ENCODE data around the gene MDK.

Gene MDK

DNA sequence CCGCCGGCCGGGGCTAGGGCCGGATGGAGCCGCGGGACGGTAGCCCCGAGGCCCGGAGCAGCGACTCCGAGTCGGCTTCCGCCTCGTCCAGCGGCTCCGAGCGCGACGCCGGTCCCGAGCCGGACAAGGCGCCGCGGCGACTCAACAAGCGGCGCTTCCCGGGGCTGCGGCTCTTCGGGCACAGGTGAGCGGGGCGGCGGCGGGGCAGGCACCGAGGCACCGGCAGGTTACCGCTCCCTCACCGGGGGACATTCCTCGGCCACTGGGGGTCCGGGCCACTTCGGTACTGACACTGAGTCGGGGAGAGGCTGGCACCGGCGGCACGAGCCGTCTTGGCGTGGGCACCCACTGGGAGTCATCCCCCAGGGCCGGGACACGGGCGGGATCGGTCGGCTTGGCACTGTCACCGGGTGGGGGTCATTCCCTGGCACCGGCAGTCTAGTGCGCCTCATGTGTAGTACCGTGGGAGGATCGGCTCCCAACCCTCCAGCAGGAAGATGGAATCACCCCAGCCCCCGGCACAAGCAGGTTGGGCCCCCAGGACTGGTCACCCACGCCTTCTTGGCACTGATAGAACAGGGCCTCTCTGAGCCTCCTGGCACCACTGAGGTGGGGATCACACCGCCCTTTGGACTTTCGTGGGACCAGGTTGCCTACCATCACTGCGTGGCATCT is 33.7 kb upstream of the MDK start:
- DNase-seq (ENCODE audit: low read depth) = no peak

DNA sequence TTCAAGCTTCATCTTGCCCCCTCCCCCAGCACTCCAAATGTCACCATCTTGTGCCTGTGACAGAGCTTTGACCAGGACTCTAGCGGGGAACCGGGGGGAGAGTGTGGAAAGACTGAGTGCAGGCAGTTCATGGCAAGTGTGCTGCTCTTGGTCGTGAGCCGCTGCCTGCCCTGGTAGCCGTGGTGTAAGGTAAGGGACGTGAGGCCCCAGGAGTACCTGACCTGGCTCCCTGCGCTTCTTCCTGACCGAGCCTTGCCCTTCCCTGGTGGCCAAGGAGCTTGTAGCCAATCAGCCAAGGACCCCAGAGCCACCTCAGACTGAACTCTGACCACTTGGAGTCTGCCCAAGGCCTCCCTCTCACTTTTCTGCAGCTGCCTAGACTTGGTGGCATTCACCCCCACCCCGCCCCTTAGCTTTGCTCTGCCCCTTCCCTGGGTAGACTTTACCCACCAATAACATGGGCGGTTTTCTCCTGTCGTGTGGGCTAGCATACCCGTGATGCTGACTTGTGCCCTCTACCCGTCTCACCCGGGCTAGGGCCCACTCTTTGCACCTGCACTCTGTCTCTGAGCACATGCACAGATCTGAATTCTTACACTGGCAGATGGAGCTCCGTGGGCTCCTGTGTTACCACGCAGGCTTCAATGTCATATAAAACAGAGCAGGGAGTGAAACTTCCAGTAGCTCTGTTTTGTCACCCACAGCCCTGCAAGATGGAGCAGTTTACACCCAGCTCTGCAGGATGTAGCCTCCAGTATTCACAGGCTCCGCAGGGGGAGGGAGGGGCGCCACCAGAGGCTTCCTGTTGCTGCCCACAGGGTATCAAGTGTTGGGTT is 32.7 kb upstream of the MDK start:
- DNase-seq (ENCODE audit: low read depth) = no peak

DNA sequence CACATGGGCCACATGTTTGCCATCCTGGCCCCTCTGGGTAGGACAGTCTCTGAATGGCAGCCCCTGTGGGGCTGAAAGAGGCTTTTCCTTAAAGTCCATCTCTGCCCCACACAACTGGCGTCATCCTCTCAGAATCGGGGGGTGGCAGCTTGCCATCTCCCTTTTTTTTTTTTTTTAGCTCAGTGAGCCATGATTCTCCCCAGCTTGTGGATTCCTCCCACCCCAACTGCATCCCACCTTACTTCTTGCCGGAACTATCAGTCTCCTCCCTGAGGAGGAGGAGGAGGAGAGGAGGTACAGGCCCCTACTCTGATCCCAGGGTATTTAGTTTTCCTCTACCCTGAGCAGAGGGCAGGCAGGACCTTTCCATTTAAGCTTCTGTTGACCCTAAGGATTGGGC is 30.8 kb upstream of the MDK start:
- DNase-seq (ENCODE audit: low read depth) = no peak

DNA sequence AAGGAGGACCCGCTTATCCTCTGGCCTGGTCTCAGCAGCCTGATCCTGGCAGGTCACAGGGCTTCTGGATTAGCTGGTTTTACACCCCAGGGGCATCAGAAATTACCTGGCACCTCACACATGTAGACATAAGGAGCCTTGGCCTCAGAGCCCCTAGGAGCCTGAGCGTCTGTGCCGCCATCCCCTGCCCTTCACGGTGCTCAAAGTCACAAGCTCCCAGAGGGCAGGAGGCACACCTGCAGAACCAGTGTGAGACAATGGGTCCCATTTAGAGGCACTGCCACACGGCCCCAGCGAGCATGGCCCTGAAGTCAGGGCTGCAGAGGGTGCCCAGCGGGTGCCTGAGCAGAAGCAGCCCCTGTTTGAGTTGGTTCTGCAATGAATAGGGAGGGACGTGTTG is 30.3 kb upstream of the MDK start:
- DNase-seq (ENCODE audit: low read depth) = no peak

DNA sequence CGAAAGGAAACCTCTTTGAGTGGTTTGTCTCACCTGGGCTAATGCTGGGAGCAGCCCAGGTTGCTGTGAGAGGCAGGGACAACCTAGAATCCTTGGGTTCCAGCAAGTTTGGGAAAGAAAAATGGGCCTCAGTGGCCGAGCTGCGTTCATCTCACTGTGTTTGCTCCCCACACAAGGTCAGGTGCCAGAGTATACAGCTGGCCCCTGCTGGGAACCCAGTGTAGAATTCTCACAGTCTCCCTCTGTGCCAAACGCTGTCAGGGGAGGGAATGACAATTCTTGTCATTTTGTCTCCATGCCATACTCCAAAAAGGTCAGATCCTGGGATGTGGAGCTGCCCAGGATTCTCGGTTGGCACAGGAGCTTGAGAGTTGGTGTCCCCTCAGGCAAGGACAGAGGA is 29.9 kb upstream of the MDK start:
- DNase-seq (ENCODE audit: low read depth) = no peak

DNA sequence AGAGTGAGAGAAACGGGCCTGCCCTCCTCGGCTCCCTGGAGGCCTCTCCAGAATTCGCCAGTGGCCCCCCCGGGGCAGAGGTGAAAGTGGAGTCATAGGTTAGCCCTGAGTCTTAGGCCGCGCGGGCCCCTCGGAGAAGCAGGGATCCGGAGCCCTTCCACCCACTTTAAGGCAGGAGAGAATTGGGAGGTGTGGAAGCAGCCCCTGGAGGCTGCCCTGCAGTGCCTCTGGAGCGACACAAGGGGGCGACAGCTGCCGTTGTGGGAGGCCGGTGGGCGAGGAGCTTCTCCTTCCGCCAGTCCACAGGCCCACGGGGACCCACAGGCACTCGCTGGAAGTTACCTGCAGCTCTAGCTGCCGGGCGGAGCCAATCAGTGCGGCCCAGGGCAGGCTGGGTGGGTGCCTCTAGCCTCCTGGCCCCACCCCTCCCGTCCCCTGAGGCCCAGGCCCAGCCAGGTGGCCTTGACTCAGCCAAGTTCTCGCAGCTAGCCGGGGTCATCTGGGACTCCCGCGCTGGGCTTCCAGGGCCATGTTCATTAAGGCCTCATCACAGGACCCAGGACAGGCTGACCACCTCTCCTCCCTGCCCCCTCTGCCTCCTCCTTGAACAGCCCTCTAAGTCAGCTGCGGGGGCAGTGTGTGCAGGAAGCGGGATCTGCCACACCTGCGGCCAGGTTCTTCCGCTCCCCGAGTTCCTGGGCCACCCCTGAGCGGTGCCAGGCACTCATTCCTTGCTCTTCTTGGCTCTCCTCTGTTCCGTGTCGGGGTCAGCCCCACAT is 29.2 kb upstream of the MDK start:
- no peak for DNase-seq (ENCODE audit: low read depth)

DNA sequence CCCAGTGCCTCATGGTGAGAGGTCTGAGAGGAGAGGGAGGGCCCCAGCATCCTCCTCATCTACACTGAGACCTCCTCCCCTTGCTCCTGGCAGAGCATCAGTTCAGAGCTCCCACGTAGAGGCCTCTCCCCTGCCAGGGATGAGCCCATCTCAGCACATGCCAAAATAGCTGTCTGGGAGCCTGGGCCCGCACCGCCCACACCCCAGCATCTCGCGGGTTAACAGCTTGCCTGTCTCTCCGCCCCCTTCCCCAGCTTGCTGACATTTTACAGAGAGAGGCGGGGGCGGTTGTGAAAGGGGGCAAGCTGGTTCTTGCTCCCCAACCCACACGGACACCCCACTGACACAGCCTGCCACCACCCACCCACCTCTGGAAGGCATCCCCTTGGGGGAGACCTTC is 27.8 kb upstream of the MDK start:
- DNase-seq (ENCODE audit: low read depth) = no peak

DNA sequence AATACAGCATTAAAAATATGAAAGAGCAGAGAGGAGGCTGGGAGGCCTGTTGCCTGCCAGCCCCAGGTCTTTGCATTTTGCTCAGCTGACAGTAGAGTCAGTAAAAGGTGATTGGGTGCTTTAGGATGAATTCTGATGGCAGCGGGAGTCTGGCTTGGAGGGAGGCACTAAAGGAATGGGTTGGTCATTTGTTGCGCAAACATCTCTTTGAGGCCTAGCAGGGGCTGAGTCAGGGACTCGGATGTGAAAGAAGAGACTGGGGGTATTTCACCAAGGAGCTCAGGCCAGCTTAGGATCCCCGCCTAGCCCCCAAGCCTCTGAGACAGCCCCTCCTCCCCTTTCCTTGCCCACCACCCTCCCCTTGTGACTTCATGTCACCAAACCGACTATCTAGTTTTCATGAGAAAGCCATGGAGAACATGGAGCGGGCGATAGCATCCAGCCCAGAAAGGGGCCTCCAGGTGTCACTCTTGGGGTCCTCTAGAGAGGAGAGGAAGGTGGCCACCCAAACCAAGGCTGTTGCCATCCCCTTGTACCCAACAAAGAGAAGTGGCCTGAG is 24.5 kb upstream of the MDK start:
- DNase-seq (ENCODE audit: low read depth) = no peak

DNA sequence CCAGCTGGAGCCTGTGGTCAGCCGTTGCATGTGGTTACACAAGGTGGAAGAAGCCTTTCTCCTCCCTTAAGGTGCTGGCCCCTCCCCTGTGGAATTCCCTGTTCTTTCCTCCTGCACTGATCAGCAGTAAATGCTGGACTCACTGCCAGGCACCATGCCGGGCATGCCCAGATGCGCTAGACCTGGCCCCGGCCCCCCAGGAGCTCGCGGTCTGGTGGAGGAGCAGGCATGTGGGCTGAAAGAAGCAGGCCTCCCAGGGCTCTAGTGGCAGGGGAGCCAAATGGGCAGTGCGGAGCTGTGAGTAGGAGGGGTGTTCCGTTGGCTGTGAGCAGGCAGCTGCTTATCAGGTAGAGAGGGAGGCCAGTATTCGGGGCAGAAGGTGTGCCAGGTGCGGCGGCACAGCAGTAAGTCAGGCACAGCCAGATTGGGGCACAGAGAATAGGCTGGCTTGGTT is 24.0 kb upstream of the MDK start:
- no peak for DNase-seq (ENCODE audit: low read depth)

DNA sequence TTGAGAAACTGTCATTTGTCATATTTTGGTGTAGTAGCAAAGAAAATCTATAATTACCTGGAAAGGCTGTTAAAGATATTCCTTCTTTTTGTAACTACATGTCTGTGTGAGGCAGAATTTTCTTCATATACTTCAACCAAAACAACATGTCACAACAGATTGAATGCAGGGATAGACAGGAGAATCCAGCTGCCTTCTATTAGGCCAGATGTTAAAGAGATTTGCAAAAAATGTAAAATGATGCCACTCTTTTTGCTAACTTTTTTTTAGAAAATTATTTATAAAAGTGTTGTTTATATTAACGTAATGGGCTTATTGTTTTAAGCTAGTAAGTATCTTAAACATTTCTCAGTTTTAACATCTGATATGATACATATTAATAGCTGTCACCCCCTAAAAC is 21.5 kb upstream of the MDK start:
- DNase-seq (ENCODE audit: low read depth) = no peak

DNA sequence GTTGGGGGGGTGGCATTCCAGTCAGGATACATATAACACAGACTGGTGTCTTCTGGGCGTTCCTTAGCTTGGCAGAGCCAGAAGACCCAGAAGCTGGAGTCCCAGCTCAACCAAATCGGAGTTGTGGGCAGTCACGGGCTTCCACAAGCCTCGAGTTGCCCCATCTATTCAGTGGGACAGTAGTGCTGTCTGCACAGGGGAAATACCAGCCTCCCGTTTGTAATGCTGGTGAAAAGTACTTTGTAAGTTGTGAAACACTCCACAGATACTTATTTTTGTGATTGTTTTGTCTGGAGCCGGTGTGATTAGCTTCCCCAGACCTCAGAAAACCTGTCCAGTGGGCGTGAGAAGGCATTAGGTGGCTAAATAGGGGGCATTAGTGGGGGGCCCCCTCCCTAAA is 20.6 kb upstream of the MDK start:
- no peak for DNase-seq (ENCODE audit: low read depth)

DNA sequence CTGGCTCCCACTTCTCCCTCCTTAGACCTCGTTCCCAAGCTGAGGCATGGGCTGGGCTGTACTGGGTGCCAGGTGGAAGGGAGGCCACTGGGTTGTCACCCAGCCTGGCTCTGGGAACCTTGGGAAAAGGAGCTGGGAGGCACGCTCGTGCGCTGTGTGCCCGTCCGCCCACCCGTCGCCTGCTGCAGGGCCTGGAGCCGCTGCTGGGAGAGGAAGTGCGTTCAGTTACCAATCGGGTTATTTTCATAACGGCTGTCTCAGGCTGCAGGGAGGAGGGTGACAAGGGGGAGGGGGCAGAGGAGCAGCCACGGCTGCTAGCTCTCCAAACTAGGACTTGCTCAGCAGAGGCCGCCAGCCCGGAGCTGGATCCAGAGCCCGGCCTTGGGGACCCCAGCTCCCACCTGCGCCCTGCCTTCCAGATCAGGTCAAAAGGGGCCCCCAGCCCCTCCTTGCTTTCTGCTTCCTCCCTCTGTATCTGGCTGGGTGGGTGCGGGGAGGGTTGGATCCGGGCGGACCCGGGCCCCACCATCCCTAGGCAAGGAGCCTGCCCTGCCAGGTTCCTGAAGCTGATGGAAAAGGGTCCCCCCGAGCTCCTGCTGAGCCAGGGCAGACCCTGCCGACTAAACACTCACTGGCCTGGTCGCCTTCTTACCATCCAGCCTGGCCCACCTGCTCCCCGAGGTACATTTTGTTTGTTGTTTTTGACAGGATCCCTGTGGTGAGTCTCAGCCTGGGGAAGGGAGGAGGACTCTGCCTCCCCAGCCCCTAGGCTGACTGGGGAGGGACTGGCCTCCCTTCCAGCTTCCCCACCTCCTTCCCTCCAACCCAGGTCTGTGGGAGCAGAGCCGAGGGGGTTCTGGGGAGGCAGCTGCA is 19.9 kb upstream of the MDK start:
- no peak for DNase-seq (ENCODE audit: low read depth)

DNA sequence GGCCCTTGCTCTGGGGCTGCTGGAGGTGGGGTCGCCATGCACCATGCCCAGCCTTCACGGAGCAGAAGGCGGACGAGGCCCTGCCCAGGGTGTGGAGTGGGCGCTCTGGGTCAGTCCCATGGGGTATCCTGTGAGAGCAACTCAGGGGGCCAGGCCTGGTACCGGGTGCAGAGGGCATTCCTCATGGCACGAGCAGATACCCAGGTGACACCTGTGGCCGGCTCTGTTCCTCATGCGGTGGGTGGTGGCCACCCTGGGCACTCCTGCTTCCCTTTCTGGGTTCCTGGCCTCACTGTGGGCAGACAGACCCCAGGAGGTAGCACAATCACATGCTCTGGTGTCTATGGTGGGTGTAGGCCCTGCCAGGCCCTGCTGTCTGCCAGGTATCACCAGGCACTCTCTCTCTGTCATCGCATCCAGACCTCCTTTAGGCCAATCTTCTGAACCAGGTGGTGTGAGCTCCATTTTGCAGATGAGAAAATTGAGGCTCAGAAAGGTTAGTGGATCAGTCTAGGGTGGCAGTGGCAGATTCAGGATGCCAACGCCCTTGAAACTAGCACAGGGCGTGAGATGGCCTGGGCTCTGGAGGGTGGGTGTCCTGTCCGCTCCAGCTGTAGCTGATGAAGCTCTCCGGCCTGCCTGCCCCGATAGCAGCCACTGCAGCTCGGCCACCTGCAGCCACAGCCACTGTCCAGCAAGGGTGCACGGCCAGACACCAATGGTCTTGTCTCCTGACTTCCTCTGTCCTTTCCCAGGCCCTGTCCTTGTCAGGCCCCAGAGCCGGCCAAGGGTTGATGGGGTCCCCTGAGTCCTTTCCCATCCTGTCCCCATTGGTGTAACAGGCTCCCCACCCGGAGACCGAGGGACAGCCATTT is 19.1 kb upstream of the MDK start:
- DNase-seq (ENCODE audit: low read depth) = no peak

DNA sequence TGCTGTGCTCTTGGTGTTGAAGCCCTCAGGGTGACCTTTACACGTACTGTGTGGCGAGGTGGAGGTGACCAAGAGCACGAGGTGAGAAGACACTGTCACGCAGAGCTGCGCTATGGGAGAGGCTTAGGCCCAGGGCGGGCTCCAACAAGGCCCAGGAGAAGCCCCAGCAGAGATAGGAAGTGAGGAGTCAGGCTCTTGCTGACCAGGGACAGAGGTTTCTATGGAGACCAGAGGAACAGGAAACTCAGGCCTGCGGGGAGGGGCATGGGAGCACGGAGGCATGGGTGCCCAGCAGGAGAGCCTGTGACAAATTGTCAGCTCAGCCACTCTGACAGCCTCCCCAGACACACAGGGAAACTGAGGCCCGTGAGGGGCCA is 18.4 kb upstream of the MDK start:
- DNase-seq (ENCODE audit: low read depth) = no peak

DNA sequence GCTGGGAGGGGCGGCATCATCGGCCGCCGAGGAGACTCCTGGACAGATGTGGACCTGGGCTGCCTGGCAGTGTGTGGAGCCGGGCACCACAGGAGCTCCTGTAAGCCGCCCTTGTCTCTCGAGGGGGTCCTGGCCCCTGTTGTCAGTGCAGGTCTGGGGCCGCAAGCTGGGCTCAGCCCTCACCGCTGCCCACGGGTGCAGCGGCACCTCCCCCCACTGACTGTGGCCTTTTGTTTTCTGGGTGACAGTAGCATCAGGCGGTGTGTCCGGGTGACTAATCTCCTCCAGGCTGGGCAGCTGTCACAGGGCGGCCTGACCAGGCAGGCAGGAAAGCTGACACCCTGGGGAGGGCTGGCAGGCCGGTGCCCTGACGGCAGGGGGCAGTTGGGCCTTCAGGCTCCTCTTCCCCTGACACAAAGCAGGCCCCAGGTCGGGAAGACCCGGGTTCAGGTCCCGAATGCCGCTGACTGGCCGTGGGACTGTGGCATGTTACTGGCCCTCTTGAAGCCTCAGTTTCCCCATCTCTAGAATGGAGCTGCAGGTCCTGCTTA is 17.9 kb upstream of the MDK start:
- no peak for DNase-seq (ENCODE audit: low read depth)

DNA sequence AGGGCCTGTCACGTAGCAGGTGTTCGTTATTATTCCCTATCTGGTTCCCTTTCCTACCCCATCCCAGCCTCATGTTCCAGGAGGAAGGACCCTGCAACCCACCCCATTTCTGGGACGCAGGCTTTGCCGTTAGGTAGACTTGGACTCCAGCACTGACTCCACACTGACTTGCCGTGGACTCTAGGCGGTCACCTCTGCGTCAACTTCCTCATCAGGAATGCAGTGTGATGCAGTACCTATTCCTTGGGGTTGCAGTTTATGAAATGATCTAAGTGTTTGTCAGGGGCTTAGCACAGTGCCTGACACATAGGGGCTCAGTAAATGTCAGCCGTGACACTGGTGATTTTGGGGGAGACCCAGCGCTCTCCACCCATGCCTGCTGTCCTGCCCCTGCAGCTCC is 17.4 kb upstream of the MDK start:
- no peak for DNase-seq (ENCODE audit: low read depth)

DNA sequence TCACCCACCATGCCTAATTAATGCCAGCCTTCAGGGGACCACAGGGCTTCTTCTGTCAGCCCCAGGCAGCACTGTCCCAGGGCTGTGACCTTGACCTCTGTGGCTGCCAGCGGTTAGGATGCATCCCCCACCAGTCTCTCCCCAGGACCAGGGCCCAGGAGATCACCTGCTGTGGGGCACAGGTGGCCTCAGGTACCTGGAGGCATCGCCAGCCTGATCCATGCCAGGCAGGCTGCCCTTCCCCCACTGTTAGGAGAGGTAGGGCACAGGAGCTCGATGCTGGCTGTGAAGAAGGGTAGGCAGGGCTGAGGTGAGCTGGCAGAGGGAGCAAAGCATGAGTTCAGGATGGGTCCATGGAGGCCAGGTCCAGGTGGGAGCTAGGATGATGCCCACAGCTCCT is 16.7 kb upstream of the MDK start:
- no peak for DNase-seq (ENCODE audit: low read depth)

DNA sequence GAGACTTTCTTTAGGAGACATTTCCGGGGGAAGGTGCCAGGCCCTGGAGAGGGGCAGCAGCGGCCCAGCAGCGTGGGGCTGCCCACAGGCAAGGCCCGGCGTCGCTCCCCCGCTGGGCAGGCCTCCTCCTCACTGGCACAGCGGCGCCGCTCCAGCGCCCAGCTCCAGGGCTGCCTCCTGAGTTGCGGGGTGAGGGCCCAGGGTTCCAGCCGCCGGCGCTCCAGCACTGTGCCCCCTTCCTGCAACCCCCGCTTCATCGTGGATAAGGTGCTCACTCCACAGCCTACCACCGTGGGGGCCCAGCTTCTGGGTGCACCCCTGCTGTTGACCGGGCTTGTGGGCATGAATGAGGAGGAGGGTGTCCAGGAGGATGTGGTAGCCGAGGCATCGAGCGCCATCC is 15.2 kb upstream of the MDK start:
- no peak for DNase-seq (ENCODE audit: low read depth)

DNA sequence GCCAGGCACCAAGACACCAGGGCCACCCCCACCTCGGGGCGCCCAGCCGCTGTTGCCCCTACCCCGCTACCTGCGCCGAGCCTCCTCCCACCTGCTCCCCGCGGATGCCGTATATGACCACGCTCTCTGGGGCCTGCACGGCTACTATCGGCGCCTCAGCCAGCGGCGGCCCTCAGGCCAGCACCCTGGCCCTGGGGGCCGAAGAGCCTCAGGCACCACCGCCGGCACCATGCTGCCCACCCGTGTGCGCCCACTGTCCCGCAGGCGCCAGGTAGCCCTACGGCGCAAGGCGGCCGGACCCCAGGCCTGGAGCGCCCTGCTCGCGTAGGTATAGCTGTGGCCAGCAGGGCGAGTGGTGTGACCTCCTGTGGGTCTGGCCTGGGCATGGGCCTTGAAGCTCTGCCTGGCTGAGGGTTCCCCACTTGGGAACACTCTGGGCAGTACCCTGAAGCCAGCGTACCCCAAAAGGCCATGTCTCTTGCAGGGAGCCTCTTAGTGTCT is 14.8 kb upstream of the MDK start:
- DNase-seq (ENCODE audit: low read depth) = no peak

DNA sequence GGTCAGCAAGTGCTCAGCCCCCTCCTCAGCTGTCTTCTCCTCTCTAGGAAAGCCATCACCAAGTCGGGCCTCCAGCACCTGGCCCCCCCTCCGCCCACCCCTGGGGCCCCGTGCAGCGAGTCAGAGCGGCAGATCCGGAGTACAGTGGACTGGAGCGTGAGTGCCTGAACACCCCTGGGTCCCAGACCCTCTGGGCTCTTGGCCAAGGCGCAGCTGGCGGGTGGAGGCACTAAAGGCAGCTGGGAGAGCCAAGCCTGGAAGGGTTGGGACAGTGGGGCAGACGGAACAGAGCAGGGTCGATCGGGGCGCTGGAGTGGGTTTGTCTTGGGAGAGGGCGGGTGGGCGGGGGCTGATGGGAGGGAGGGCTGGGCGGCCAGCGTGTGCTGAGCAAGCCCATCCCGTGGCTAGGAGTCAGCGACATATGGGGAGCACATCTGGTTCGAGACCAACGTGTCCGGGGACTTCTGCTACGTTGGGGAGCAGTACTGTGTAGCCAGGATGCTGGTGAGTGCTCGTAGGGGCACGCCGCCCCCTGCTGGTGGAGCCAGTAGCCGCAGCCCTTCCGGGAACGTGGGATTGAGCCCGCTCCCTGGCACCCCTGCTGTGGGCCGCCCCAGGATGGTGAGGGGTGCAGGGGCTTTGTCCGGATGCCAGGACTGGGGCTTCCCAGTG is 14.1 kb upstream of the MDK start:
- DNase-seq (ENCODE audit: low read depth) = no peak
